Duodenal mucosa (tissue), 2 donors: Measurements from ENCODE around the gene TXNDC17.
"Not testable (repeated sequence)": the region's sequence is repeated elsewhere in the genome, so short reads cannot be mapped to it uniquely, and the experiment has no call there.

ENCODE experiments used
- H3K27ac ChIP-seq: one replicate; pipeline ENCODE4 v1.7.0; 2013; ENCODE audit warnings: low read depth, low read length
- H3K27me3 ChIP-seq, 2 donors: one replicate each; pipeline ENCODE4 v1.7.0; 2013; ENCODE audit warnings: low read length in 2 of 2, control low read depth in 1 of 2; ENCODE audit not compliant: insufficient read depth in 2 of 2, control insufficient read depth in 1 of 2
- H3K36me3 ChIP-seq, 2 donors: one replicate each; pipeline ENCODE4 v1.7.0; 2013; ENCODE audit warnings: low read length in 2 of 2, control low read depth in 1 of 2; ENCODE audit not compliant: insufficient read depth in 2 of 2, control insufficient read depth in 1 of 2
- H3K4me1 ChIP-seq, 2 donors: one replicate each; pipeline ENCODE4 v1.7.0; 2013; ENCODE audit warnings: low read length in 2 of 2, control low read depth in 1 of 2; ENCODE audit not compliant: insufficient read depth in 2 of 2, control insufficient read depth in 1 of 2
- H3K4me3 ChIP-seq, 2 donors: one replicate each; pipeline ENCODE4 v1.7.0; 2013; ENCODE audit warnings: low read length in 2 of 2, low read depth in 1 of 2
- H3K9ac ChIP-seq, 2 donors: one replicate each; pipeline ENCODE4 v1.7.0; 2013; ENCODE audit warnings: low read length in 2 of 2, low read depth in 1 of 2
- H3K9me3 ChIP-seq, 2 donors: one replicate each; pipeline ENCODE4 v1.7.0; 2013; ENCODE audit warnings: low read length in 2 of 2, control low read depth in 1 of 2; ENCODE audit not compliant: control insufficient read depth in 1 of 2

Gene TXNDC17

DNA sequence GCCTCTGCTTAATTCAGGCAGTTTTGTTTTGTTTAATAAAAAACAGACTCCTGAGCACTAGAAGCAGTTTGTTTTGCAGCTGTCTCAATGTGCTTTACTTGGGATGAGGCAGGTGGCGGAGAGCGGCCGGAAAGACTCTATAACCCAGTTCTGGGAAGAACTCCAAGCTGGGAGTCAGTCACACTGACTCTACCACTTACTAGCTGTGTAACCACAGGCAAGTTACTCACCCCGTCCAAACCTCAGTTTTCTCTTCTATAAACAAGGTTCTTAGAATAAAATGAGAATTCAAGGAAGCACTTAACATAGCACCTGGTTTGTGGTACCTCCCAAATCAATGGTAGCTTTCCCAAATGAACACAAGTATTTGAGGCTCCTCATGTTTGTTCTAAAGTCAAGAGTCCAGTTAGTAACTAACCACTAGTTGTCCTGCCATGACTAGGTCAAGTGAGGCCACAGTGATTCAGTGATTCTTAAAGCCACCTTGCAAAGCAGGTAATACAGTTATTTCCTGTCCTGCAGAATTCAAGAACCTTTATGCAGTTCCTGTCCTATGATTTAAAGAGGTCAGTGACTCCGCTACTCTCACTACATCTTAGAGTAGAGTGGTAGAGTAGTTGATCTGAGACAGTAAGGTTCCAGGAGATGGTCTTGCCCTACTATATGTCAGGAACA is 2.7 kb downstream of the TXNDC17 start:
- Histone ChIP-seq H3K27me3 (no peaks in the 10 kb centered on the region), H3K36me3 (peaks cover 14 to 42% of the 10 kb centered on the region in 2 donors), H3K9me3 (no peaks in the 10 kb centered on the region), H3K9ac (no peak overlapping the region), H3K4me3 (no peak overlapping the region), H3K4me1 (peaks cover 21 to 30% of the 10 kb centered on the region in 2 donors), H3K27ac (no peak overlapping the region)

DNA sequence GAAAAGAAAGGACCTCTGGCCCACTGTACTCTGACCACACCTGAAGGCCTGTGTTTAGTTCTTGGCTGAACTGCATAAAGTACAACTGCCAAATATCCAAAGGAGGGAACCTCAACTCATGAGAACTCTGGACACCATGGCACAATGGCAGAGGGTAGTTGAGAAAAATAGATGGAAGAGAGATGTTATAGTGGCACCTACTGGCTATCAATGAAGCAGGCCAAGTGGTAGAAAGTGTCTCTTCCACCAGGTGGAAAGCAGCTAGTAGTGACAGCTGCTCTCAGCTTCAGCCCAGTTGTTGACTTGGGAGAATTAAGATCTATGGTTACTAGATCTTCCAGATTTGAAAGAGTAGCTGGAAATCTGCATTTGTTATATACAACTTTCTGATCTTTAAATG is 7.3 kb downstream of the TXNDC17 start:
- Histone ChIP-seq H3K9ac (no peak overlapping the region), H3K27me3 (no peaks in the 10 kb centered on the region), H3K36me3 (peaks cover 14 to 43% of the 10 kb centered on the region in 2 donors), H3K27ac (no peak overlapping the region), H3K4me3 (no peak overlapping the region), H3K9me3 (no peaks in the 10 kb centered on the region), H3K4me1 (peaks cover 24% of the 10 kb centered on the region in 2 donors)

DNA sequence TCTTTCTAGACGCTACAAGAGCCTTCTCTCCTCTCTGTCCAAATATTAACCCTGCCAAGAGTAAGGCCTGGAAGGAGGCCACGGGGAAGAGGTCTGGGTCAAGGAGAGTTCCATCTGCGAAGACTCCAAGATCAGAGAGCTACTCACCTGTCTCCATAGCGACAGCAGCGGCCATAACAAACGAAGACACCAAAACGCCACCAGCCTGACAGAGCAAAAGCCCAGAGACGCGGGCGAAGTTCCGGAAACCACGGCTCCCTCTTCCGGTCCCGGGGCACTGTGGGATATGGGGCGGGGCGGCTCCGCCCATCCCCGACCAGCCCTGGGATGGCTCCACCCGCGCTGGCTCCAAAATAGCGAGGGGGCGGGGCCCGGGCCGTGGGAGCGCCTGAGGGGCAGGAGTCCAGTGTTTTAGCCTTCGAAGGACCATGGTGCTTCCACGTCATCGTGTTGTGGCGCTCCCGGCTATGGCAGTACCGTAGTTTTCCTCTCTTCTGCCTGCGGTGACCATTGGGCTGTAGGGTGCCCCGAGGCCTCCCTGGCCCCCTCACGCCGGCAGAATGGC is 10.6 kb downstream of the TXNDC17 start, which contains the start of the genes C17orf100 and MED31:
Gene C17orf100, plus strand, starts transcription at position 409 of the 565 bp plus-strand sequence. Its CDS starts 152 bp downstream, at position 561.
Gene MED31, minus strand, starts transcription at position 252 of the 565 bp plus-strand sequence. Its CDS starts 77 bp downstream, at position 175.
- peaks cover 38 to 44% of the 10 kb centered on the region in 2 donors for H3K4me1 ChIP-seq
- H3K9ac ChIP-seq = peak within 1 kb of the TSS; percentile 81 to 97
- peak within 1 kb of the TSS; percentile 92 to 100 for H3K4me3 ChIP-seq
- peak within 1 kb of the TSS; percentile 93 for H3K27ac ChIP-seq
- H3K9me3 ChIP-seq = no peaks in the 10 kb centered on the region
- peaks cover 6 to 14% of the 10 kb centered on the region in 2 donors for H3K27me3 ChIP-seq
- peaks cover 0 to 20% of the 10 kb centered on the region in 2 donors for H3K36me3 ChIP-seq

DNA sequence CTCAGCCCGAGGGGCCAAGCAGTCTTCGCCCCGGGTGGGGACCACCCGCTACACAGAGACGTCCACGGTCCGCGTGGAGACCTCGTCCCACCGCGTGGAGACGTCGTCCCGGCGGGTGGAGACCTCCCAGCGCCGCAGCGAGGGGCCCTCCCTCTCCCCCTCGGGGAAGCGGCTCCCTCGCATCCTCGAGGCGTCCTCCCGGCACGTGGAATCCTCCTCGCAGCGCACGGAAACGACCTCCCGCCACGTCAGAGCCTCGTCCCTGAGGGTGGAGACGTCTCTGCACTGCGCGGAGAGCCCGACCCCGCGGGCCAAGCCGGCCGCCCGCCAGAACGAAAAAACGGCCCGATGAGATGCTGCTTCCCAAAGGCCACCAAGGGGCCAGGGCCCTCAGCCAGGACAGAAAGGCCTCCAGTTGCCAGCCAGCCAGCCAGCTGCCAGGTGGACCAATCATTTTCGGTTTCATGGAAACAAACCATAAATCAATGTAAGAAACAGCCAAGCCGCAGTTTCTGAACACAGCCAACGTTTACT is 11.1 kb downstream of the TXNDC17 start:
- Histone ChIP-seq H3K27me3 (peaks cover 6 to 14% of the 10 kb centered on the region in 2 donors), H3K9me3 (no peaks in the 10 kb centered on the region), H3K9ac (peak overlapping the region; percentile 72 to 97), H3K27ac (peak overlapping the region; percentile 76), H3K4me3 (peak overlapping the region; percentile 92 to 100), H3K4me1 (peaks cover 38 to 44% of the 10 kb centered on the region in 2 donors), H3K36me3 (peaks cover 0 to 15% of the 10 kb centered on the region in 2 donors)

DNA sequence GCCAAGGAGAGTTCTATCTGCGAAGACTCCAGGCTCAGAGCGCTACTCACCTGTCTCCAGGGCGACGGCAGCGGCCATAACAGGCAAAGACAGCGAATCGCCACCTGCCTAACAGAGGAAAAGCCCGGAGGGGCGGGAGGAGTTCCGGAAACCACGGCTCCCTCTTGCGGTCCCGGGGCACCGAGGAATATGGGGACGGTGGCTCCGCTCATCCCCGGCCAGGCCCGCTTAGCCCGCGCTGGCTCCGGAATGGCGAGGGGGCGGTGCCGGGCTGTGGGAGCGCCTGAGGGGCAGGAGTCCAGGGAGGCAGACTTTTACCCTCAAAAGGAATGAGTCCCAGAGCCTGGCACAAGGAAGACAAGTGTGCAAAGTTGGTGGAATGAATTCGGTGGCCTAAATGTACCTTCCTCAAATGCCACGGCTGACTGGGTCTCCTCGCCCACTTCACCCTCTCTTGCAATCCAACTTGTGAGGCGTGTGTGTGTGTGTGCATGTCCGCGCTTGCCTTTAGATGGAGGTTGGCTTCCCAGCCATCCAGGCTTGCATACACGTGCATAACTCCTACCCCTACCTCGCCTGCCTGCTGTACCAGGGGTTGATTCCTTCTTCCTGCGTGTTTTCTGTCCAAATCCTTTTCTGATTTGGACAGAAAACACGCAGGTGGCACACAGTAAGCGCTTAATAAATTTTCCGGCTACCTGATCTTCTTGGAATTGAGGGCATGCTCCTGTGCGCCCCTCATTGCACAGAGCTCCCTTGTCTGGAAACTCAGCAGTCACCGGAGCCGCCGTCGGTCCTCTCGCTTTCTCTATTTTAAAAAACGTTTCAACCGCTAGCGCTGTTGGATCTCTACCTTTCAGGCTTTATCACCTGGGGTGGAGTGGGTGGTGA is 14.2 kb downstream of the TXNDC17 start:
- Histone ChIP-seq H3K27ac (no peak overlapping the region), H3K9me3 (no peaks in the 10 kb centered on the region), H3K27me3 (peaks cover 11 to 14% of the 10 kb centered on the region in 2 donors), H3K4me3 (peak overlapping the region; percentile 53 to 60), H3K4me1 (peaks cover 41% of the 10 kb centered on the region in 2 donors), H3K36me3 (no peaks in the 10 kb centered on the region), H3K9ac (peak overlapping the region in 1 of 2 donors; percentile 25)

DNA sequence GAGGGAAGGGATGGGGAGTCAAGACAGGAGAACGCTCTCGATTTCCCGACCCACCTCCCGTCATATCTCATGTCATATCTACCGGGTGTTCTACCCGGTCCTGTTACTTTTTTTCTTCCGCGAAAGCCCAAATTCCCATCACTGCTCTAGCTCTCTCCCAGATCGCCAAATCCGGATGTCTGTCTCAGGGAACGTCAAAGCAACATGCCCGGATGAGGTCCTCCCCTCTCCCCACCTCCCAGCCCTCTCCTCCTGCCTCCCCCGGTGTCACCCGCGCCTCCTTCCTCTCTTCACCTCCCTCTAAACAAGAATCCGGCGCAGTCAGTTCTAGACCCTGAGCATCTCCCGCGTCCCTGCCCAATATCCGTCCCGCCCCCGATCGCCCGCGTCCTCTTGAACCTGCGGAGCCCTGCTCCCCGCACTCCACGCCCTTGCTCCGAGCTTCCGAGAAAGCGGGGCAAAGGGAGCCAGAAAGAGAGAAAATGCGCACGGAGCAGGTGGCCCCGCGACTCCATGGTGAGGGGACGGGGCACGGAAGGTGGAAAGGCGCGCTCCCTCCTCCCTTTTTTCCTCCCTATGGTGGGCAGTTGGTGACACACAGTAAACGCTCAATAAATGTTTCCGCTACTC is 15.0 kb downstream of the TXNDC17 start:
- H3K4me1 ChIP-seq = peaks cover 35 to 36% of the 10 kb centered on the region in 2 donors
- not testable (repeated sequence) for H3K27ac ChIP-seq, H3K4me3 ChIP-seq, H3K36me3 ChIP-seq, H3K9ac ChIP-seq, H3K9me3 ChIP-seq
- peaks cover 11 to 14% of the 10 kb centered on the region in 2 donors for H3K27me3 ChIP-seq

DNA sequence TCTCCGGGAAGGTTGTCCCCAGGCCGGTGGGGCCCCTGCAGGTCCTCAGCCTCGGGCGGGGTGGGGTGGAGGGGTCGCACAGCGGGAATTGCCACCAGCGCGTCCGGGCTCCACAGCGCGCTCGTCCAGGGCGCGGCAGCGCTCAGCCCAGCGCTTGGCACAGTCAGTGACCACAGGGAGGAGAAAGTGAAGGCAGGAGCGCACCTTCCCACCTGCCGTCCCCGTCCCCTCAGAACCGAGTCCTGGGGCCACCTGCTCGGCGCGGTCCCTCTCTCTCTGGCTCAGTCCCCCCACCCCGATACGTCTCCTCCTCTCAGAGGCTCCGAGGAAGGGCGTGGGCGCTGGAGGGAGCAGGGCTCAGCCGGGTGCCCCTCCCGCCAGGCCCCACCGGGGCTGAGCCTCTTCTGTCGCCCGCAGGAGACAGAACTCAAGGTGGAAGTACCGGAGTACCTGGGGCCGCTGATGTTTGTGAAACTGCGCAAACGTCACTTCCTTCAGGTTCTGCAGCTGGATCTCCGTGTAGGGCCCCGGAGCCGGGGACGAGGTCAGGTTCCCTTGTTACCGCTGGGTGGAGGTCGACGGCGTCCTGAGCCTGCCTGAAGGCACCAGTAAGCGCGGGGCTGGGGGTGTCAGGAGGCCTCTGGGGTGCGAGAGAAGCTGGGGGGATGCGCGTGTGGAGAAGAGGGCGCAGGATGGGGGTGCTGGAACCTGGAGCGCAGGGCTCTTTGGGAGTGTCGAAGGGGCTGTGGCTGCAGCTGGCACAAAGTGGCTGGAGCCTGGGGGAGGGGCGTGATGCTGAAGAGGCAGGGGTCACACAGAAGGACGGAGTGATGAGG is 16.2 kb downstream of the TXNDC17 start:
- Histone ChIP-seq H3K4me3 (peak overlapping the region in 1 of 2 donors; percentile 58), H3K4me1 (peaks cover 31% of the 10 kb centered on the region in 2 donors), H3K27me3 (peaks cover 11 to 14% of the 10 kb centered on the region in 2 donors)
- H3K27ac ChIP-seq, H3K36me3 ChIP-seq, H3K9me3 ChIP-seq, H3K9ac ChIP-seq: not testable (repeated sequence)

DNA sequence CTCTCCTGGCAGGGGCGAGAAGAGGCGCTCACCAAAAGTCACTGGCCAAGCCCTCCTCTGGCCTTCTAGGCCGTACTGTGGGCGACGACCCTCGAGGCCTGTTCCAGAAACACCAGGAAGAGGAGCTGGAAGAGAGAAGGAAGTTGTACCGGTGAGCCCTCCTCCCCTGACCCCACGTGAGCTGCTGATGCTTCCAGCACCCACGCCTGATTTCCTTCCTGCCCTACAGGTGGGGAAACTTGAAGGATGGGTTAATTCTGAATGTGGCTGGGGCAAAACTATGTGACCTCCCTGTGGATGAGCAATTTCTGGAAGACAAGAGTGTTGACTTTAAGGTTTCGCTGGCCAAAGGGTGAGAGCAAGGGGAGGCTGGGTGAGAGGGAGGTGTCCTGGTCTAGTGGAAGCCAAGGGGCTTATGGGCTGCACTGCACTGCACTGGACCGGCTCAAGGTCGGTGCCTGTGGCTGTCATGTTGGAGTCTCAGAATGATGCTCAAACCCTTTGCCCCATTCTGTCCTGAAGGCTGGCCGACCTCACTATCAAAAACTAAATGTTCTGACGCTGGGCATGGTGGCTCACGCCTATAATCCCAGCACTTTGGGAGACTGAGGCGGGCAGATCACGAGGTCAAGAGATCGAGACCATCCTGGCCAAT is 16.9 kb downstream of the TXNDC17 start:
- Histone ChIP-seq H3K27me3 (peaks cover 11 to 14% of the 10 kb centered on the region in 2 donors), H3K4me3 (peak overlapping the region in 1 of 2 donors; percentile 58), H3K4me1 (peaks cover 23% of the 10 kb centered on the region in 2 donors), H3K9ac (no peak overlapping the region), H3K27ac (no peak overlapping the region), H3K9me3 (no peaks in the 10 kb centered on the region), H3K36me3 (no peaks in the 10 kb centered on the region)
